ENCODE results near the gene DLG1. TPM values are rescaled to one million over a fixed set of nuclear protein-coding genes. Genes with fewer than 3 reads are reported as not detected.

DLG1 gene
- total RNA-seq, 1 experiment from 2014 or later = 75.1 TPM

DNA sequence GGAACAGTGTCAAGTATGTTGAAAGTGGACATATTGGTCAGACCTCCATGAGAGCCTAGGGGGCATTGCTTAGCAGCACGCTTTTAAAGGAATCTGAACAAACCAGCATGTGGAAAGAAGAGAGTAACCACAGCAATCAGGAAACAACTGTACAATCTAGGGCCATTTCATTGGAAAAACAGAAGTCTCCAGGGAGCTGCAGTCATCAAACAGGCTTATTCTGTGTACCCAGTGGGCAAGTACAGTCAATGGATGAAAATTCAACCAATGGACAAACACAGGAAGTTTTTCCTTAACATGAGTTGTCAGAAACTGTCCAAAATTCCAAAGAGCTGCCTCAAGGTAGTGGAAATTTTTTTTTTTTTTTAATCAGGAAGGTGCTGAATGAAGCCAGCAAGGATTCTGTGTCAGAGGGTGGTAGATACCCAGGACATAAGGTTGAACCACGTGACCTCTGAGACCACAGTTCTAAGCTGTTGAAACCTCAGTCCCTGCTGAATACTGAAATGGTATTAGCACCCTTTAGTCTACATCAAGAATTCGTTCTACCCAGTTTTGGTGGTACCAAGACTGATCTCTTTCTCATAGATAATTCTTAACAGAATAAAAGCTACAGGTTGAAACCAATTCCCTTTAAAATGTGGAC is 4.4 kb upstream of the DLG1 start:
- Histone ChIP-seq H3K4me3 (no peak overlapping the region), H3K9me3 (replicated peaks) (no peaks in the 10 kb centered on the region), H3K27ac (no peak overlapping the region)

DNA sequence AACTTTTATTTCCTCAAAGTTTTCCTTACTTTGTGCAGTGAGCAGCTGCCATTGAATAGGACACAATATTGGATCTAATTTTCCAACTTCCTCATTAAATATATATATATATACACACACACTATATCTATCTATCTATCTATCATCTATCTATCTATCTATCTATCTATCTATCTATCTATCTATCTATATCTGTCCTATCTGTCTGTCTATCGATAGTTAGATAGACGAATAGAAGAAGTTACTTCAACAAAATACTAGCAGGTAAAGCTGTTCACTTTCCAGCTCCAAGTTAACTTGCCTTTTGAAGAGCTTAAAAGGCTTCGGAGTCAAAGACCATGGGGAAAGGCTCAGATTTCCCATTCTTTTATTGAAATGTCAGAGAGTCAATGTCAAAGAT is 3.6 kb upstream of the DLG1 start:
- Histone ChIP-seq H3K36me3 (no peaks in the 10 kb centered on the region), H3K27ac (no peak overlapping the region), H3K9me3 (replicated peaks) (no peaks in the 10 kb centered on the region), H3K4me3 (no peak overlapping the region), H3K4me1 (peaks cover 33% of the 10 kb centered on the region), H3K27me3 (no peaks in the 10 kb centered on the region)
- no peak for DNase-seq

More for the DNA sequence above, 4.4 kb upstream of the DLG1 start:
- H3K4me1 ChIP-seq = peaks cover 34% of the 10 kb centered on the region
- peak; percentile 17 to 50 for DNase-seq
- H3K27me3 ChIP-seq = no peaks in the 10 kb centered on the region
- no peaks in the 10 kb centered on the region for H3K36me3 ChIP-seq

DNA sequence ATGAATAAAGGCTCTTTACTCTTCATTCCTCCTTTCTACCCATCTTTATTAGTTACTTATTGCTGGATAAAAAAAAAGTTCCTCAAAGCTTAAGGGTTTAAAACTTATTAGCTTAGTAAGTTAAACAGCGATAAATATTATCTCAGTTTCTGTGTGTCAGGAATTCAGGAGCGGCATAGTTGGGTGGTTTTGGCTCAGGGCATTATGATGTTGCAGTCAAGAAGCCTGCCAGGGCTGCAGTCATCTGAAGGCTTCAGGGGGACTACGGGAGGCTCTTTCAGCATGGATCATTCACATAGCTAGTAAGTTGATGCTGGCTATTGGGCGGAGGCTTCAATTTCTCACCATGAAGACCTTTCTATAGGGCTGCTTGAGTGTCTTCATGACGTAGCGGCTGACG is 1.9 kb upstream of the DLG1 start:
- Histone ChIP-seq H3K4me3 (no peak overlapping the region), H3K4me1 (peaks cover 18% of the 10 kb centered on the region), H3K27ac (no peak overlapping the region), H3K9me3 (replicated peaks) (no peaks in the 10 kb centered on the region), H3K27me3 (no peaks in the 10 kb centered on the region), H3K36me3 (peaks cover 10% of the 10 kb centered on the region)
- DNase-seq = no peak

DNA sequence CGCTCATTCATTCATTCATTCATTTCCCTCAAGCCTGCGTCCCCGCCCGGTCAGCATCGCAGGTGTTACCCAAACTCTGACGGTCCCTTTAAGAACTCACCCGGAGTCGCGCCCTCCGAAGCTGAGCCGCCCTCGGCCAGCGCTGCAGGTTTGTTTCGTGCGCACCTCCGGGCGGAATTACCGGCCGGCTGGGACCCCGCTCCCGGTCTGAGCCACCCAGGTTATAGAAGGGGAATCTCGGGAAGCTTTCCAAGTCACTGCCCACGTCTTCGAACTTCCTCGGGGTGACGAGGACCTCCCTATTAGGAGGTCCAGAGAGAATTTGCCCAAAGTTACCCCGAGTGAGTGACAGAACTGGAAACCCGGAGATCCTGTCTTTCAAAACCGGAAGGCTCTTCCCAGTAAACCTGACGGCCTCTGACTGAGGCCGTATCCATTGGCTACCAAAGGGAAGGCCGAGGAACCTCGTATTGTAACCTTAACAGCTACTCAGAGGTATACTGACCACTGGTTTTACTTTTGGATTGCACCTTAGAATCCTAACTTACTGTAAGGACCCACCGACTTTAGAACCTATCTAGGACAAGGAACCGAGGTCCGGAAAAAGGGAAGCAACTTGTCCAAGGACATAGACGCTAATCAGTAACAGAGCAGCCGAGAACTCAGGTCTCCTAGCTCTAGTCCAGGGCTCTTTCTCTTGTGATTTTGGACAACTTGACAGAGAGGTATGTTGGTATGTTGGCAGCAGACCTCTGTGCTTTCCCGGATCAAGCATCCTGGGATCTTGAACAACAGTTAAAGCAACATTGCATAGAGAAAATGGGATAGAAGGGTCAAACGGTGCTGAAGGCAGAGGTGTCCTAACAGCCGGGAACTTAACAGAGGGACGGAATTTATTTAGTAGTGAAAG is 788 bp upstream of the DLG1 start:
- DNase-seq = no peak
- H3K27ac ChIP-seq = peak overlapping the region; percentile 79; the same call in 1 of the 2 replicates
- no peaks in the 10 kb centered on the region for H3K9me3 ChIP-seq (replicated peaks)
- peak overlapping the region; percentile 92 for H3K4me3 ChIP-seq
- peaks cover 18% of the 10 kb centered on the region for H3K36me3 ChIP-seq
- no peaks in the 10 kb centered on the region for H3K27me3 ChIP-seq
- peaks cover 20% of the 10 kb centered on the region for H3K4me1 ChIP-seq

DNA sequence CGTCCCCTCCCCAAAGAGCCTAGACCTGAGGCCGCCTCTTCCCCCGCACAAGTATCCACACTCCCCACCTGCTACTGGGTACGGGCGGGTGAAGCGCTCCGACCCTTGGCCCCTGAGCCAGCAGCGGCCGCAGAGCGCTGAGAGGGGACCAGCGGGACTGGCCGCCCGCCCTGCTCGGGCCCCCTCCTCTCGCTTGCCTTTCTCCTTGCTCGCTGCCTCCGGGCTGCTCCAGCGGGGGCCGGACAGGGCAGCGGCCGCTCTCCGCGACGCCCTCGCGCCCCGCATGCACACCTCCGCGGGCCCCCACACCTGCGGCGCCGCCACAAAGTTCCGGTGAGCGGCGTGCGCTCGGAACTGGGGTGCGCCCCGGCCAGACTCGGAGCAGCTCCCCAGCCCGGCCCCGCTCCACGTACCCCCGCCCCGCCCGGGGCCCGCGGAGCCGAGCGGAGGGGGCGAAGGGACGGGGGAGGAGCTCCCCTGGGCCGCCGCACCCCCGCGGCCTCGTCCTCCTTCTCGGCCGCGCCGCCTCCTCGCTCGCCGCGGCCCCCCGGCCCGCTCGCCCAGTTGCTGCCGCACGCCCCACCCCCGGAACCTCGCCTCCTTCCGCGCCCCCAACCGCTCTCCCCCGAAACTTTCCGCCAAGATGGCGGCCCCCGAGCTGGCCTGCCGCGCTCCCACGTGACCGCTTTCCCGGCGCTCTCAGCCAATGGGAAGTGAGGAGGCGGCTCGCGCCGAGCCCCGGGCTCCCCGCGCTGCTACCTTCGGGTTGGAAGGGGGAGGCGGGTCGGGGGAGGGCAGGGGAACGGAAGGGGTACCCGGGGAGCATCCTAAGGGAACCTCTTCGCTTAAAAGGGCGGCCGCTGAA is 704 bp downstream of the DLG1 start:
- Histone ChIP-seq H3K9me3 (replicated peaks) (no peaks in the 10 kb centered on the region), H3K36me3 (peaks cover 25% of the 10 kb centered on the region), H3K4me3 (peak overlapping the region; percentile 92), H3K4me1 (peaks cover 13% of the 10 kb centered on the region), H3K27me3 (no peaks in the 10 kb centered on the region), H3K27ac (peak overlapping the region; percentile 79)
- peak; percentile 92 to 93 for DNase-seq

DNA sequence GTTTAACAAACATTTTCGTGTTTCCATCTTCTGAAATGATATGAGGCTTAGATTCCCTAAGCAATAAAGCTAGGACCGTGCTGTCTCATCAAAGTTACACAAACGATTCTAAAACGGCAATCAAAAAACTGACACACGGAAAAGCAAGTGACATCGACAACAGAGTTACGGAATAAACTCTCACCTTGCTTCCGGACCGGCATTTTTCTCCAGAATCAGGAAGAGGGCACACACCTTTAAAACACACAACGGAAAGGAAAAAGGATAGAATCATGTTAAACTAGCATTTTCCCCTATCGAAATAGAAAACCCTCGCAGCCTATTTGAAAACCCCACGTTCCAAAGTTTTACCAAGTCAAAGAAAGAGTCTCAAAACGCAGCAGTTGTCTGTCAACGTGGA is 1.4 kb downstream of the DLG1 start:
- H3K9me3 ChIP-seq (replicated peaks) = no peaks in the 10 kb centered on the region
- no peak overlapping the region; the same call in 1 of the 2 replicates for H3K27ac ChIP-seq
- no peak for DNase-seq
- H3K27me3 ChIP-seq = no peaks in the 10 kb centered on the region
- H3K4me1 ChIP-seq = peaks cover 6% of the 10 kb centered on the region
- H3K4me3 ChIP-seq = peak overlapping the region; percentile 92
- H3K36me3 ChIP-seq = peaks cover 29% of the 10 kb centered on the region

DNA sequence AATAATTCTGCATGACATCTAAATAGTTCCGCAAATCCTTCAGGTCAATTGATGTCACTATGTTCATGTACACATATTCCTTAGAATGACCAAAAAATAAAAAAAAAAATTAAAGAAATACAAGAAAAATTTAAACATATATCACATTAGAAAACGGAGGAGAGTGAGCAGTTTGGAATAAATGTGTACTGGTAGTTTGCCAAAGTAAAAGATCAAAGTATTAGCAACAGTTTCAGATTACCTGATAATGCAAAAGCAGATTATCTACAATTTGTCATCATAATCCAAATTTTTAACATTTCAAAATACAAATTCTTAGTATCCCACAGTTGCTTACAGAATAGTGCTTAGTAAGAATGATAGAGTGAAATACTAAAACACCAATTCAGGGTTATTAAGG is 1.9 kb downstream of the DLG1 start:
- Histone ChIP-seq H3K27ac (no peak overlapping the region), H3K4me1 (peaks cover 6% of the 10 kb centered on the region), H3K36me3 (peaks cover 34% of the 10 kb centered on the region), H3K9me3 (replicated peaks) (no peaks in the 10 kb centered on the region), H3K27me3 (no peaks in the 10 kb centered on the region), H3K4me3 (peak overlapping the region; percentile 92)
- DNase-seq = no peak

DNA sequence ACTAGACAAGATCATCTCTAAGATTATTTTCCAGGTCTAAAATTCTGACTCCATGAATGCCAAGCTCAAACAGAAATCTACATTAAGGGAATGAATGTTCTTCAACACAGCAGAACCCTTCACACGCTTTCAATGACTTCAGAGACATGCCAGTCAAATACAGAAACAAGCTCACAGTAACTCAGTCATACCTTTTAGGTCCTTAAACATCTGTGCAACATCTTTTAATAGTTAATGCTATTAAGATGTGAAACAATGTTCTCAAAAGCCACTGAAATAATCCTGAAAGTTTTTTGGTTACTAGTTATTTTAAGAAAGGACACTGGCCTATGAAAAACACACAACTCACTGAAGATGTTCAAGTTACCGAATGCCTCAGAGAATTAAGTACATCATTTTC is 2.5 kb downstream of the DLG1 start:
- H3K4me3 ChIP-seq = no peak overlapping the region
- H3K27ac ChIP-seq = no peak overlapping the region
- peaks cover 6% of the 10 kb centered on the region for H3K4me1 ChIP-seq
- peaks cover 38% of the 10 kb centered on the region for H3K36me3 ChIP-seq
- no peaks in the 10 kb centered on the region for H3K9me3 ChIP-seq (replicated peaks)
- no peaks in the 10 kb centered on the region for H3K27me3 ChIP-seq
- no peak for DNase-seq

DNA sequence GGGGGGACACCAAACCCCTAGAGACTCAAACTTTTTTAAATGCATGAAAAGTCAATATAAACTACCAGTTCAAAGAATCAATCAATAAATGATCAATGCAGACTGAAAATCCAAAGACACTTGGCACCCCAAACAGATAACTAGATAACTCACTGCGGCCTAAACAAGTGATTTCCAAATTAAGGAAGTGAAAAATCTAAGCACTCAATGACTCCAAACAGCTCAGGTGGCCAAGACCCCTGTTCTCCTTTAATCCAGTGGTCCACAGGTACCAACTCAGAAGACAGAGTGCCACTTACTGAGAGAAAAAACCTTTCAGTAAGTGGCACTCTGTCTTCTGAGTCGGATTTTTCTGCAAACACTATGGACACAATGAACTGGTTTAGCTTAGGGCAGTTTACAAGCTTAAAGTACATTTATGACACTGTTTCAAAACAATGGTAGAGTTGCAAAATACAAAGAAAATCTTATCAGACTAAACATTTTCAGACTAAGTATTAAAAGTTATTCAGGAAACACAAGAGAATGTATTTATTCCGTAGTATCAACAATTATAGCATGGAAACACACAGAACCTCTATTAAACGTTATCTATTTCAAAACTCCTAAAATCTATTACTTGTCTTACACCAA is 4.7 kb downstream of the DLG1 start:
- DNase-seq = no peak
- no peak overlapping the region for H3K27ac ChIP-seq
- no peaks in the 10 kb centered on the region for H3K9me3 ChIP-seq (replicated peaks)
- H3K4me1 ChIP-seq = peaks cover 3% of the 10 kb centered on the region
- peaks cover 55% of the 10 kb centered on the region for H3K36me3 ChIP-seq
- H3K27me3 ChIP-seq = no peaks in the 10 kb centered on the region
- no peak overlapping the region for H3K4me3 ChIP-seq

DNA sequence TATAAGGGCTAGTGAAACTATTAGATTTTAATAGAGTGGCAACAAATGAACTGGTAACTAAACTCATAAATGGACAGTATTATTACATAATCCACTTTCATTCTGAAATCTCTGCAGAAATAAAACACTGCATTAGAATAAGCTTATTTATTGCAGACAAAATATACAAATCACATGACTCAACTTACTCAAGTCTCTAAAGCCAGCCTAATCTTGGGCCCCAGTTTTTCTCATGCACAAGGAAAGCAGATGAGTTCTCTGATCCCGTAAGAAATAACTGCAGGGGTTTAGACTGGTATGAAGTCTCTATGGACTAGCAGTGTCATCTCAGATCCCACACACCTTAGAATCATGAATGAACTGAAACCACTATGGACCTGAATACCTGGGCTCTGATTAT is 5.8 kb downstream of the DLG1 start:
- Histone ChIP-seq H3K27me3 (no peaks in the 10 kb centered on the region), H3K36me3 (peaks cover 60% of the 10 kb centered on the region), H3K27ac (no peak overlapping the region), H3K4me1 (peaks cover 2% of the 10 kb centered on the region), H3K9me3 (replicated peaks) (no peaks in the 10 kb centered on the region), H3K4me3 (no peak overlapping the region)
- no peak for DNase-seq

DNA sequence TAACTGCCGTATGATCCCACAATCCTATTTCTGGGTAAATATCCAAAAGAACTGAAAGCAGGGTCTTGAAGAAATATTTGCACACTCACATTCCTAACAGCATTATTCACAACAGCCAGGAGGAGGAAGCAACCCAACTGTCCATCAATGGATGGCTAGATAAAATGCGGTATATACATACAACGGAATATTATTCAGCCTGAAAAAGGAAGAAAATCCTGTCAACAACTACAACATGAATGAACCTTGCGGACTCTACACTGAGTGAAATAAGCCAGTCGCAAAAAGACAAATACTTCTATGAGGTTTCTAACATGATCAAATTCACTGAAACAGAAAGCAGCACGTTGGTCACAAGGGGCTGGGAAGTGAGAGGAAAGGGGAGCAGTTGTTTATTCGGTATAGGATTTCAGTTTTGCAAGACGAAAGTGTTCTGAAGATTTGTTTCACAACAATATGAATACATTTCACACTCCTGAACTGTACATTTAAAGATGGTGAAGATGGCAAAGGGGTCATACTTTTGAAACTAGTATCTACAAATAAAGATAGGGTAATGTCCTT is 6.2 kb downstream of the DLG1 start:
- Histone ChIP-seq H3K9me3 (replicated peaks) (no peaks in the 10 kb centered on the region), H3K4me1 (peaks cover 2% of the 10 kb centered on the region), H3K27me3 (no peaks in the 10 kb centered on the region), H3K36me3 (peaks cover 65% of the 10 kb centered on the region), H3K4me3 (no peak overlapping the region), H3K27ac (no peak overlapping the region)
- DNase-seq = no peak

DNA sequence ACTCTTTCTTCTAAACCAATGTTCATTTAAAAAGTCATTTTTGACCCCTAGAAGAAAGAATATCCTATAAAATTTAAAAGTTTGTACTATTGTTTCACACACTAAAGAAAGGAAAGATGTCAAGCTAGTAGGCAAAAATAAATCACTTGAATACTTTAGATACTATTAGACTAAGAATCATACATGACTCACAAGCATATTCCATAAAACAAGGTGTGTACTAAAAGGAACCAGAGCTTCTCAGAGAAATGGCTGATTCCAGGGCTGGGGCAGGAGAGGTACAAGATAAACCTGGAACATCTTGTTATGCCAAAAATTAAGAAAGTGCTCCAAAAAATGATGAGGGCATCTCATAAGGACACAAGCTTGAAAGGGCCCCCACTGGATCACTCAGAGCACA is 8.7 kb downstream of the DLG1 start:
- no peak overlapping the region for H3K27ac ChIP-seq
- H3K27me3 ChIP-seq = no peaks in the 10 kb centered on the region
- peaks cover 68% of the 10 kb centered on the region for H3K36me3 ChIP-seq
- DNase-seq = no peak
- no peaks in the 10 kb centered on the region for H3K4me1 ChIP-seq
- H3K9me3 ChIP-seq (replicated peaks) = no peaks in the 10 kb centered on the region
- no peak overlapping the region for H3K4me3 ChIP-seq

DNA sequence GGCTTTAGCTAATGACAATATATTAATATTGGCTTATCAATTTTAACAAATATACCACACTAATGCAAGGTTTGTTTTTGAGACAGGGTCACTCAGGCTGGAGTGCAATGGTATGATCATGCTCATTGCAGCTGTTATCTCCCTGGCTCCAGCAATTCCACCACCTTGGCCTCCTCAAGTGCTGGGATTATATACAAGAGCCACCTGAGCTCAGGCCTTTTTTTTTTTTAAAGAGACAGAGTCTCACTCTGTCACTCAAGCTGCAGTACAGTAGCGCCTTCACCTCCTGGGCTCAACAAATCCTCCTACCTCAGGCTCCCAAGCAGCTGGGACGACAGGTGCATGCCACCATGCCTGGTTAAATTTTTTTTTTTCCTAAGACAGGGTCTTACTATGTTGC is 11.7 kb downstream of the DLG1 start:
- peaks cover 74% of the 10 kb centered on the region for H3K36me3 ChIP-seq
- H3K4me1 ChIP-seq = no peaks in the 10 kb centered on the region
- H3K27ac ChIP-seq = no peak overlapping the region
- H3K27me3 ChIP-seq = no peaks in the 10 kb centered on the region
- no peak overlapping the region for H3K4me3 ChIP-seq
- H3K9me3 ChIP-seq (replicated peaks) = no peaks in the 10 kb centered on the region
- no peak for DNase-seq

DNA sequence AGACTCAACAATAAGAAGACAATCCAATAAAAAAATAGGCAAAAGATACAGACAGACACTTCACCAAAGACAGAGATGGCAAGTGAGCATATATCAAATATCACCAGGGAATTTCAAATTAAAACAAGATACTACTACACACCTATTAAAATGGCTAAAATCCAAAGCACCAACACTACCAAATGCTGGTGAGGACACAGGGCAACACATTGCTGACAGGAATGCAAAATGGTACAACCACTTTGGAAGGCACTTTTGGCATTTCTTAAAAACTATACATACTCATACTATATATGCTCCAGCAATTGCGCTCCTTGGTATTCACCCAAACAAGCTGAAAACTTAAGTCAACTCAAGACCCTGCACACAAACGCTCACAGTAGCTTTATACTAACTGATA is 12.9 kb downstream of the DLG1 start:
- no peak overlapping the region for H3K27ac ChIP-seq
- no peaks in the 10 kb centered on the region for H3K4me1 ChIP-seq
- H3K4me3 ChIP-seq = no peak overlapping the region
- no peaks in the 10 kb centered on the region for H3K9me3 ChIP-seq (replicated peaks)
- H3K36me3 ChIP-seq = peaks cover 78% of the 10 kb centered on the region
- no peak for DNase-seq
- H3K27me3 ChIP-seq = no peaks in the 10 kb centered on the region

Measured in SJCRH30 (cell line).